Vagina (tissue), 2 donors: ENCODE data around the gene ATXN10. TPM values are rescaled to one million over a fixed set of nuclear protein-coding genes. Genes with fewer than 3 reads are reported as not detected.
"Not testable (repeated sequence)": the region's sequence is repeated elsewhere in the genome, so short reads cannot be mapped to it uniquely, and the experiment has no call there.

Experiments
- DNase-seq, 2 donors: peaks; one replicate each; pipeline ENCODE4 v3.0.0-alpha.2; 2017; ENCODE audit errors: extremely low spot score in 2 of 2
- H3K27ac ChIP-seq: fragments of 200-600 bp; sonication (generic); one replicate; pipeline ENCODE4 v1.5.1; 2019
- H3K27me3 ChIP-seq: fragments of 200-600 bp; sonication (generic); one replicate; pipeline ENCODE4 v1.5.1; 2019
- H3K36me3 ChIP-seq, 2 donors: fragments of 200-600 bp; sonication (generic); one replicate each; pipeline ENCODE4 v1.5.1; 2017 to 2019
- H3K4me1 ChIP-seq: fragments of 200-600 bp; sonication (generic); one replicate; pipeline ENCODE4 v1.5.1; 2019
- H3K4me3 ChIP-seq, 2 donors: fragments of 200-600 bp; sonication (generic); 1 replicate in 1 of 2; 2 replicates in 1 of 2; pipeline ENCODE4 v1.5.1; 2016 to 2019
- H3K9me3 ChIP-seq: fragments of 200-600 bp; sonication (generic); one replicate; pipeline ENCODE4 v1.5.1; 2019
- CTCF ChIP-seq, 3 experiments: fragments of 450-650 bp in 2 of 3; fragments of 200-600 bp in 1 of 3; sonication (generic) in 1 of 3; IDR thresholded peaks; one replicate each; pipeline ENCODE4 v1.5.1; 2017 to 2019; ENCODE audit warnings: antibody characterized with exemption in 3 of 3, mild to moderate bottlenecking in 2 of 3, moderate library complexity in 2 of 3
- POLR2A ChIP-seq, 2 donors: fragments of 450-650 bp; IDR thresholded peaks; one replicate each; pipeline ENCODE4 v1.6.1; 2017; ENCODE audit warnings: antibody characterized with exemption in 2 of 2, mild to moderate bottlenecking in 2 of 2, moderate library complexity in 2 of 2
- POLR2AphosphoS5 ChIP-seq, 2 donors: sonication (generic); formaldehyde crosslinking; IDR thresholded peaks; one replicate each; pipeline ENCODE4 v1.9.0; 2017; ENCODE audit warnings: antibody characterized with exemption in 2 of 2, mild to moderate bottlenecking in 2 of 2, low read depth in 1 of 2; ENCODE audit not compliant: insufficient read depth in 1 of 2
- intact Hi-C: fragments of 100-400 bp; cut with DNase I; formaldehyde crosslinking; loops from one replicate; pipeline ENCODE4 v1.15.1; 2023
- total RNA-seq: library from RNA; depleted of rRNA; stranded (reverse); fragments of >200 nt; gene quantifications from one replicate; pipeline ENCODE4 v1.2.3, GENCODE V29; 2016

Gene ATXN10
- total RNA-seq, 1 donor from 2014 or later = 116 TPM

- intact Hi-C loops = no loop called here
- no peaks in the 10 kb centered on the region for H3K27me3 ChIP-seq
- H3K4me1 ChIP-seq = no peaks in the 10 kb centered on the region
- peaks cover 0 to 6% of the 10 kb centered on the region in 2 donors for H3K36me3 ChIP-seq
- no peak overlapping the region for H3K27ac ChIP-seq
- no peaks in the 10 kb centered on the region for H3K9me3 ChIP-seq
- TF ChIP-seq POLR2A (IDR thresholded peaks at IDR 0.05) (no peak), POLR2AphosphoS5 (IDR thresholded peaks at IDR 0.05; ENCODE audit: insufficient read depth in 1 of 2, low read depth in 1 of 2) (no peak), CTCF (IDR thresholded peaks at IDR 0.05) (no peak)
- H3K4me3 ChIP-seq = no peak overlapping the region
- no peak for DNase-seq
Measured at GRCh38 chr22:45664136-45664646, 7.4 kb upstream of the ATXN10 start.

GRCh38 chr22:45667486-45667885 lies 4.1 kb upstream of the ATXN10 start:
- Histone ChIP-seq H3K27me3 (no peaks in the 10 kb centered on the region), H3K36me3 (no peaks in the 10 kb centered on the region)

GRCh38 chr22:45670363-45670762 lies 1.3 kb upstream of the ATXN10 start:
- H3K27me3 ChIP-seq, H3K4me3 ChIP-seq, H3K9me3 ChIP-seq, H3K36me3 ChIP-seq, intact Hi-C loops, DNase-seq: not testable (repeated sequence)
- peaks cover 29% of the 10 kb centered on the region for H3K4me1 ChIP-seq
- peak overlapping the region; percentile 88 for H3K27ac ChIP-seq

More at GRCh38 chr22:45667486-45667885, 4.1 kb upstream of the ATXN10 start:
- Histone ChIP-seq H3K4me1 (peaks cover 11% of the 10 kb centered on the region), H3K27ac (no peak overlapping the region), H3K4me3 (no peak overlapping the region), H3K9me3 (no peaks in the 10 kb centered on the region)
- TF ChIP-seq POLR2A (IDR thresholded peaks at IDR 0.05) = no peak
- TF ChIP-seq CTCF (IDR thresholded peaks at IDR 0.05) = no peak
- no peak for TF ChIP-seq POLR2AphosphoS5 (IDR thresholded peaks at IDR 0.05; ENCODE audit: insufficient read depth in 1 of 2, low read depth in 1 of 2)
- intact Hi-C loops = no loop called here
- no peak for DNase-seq

GRCh38 chr22:45670981-45671782 lies 452 bp upstream of the ATXN10 start:
- Histone ChIP-seq H3K27ac (peak overlapping the region; percentile 88), H3K9me3 (no peaks in the 10 kb centered on the region), H3K4me1 (peaks cover 29% of the 10 kb centered on the region), H3K36me3 (no peaks in the 10 kb centered on the region), H3K4me3 (peak overlapping the region; percentile 85 to 99), H3K27me3 (no peaks in the 10 kb centered on the region)
- no peak for DNase-seq
- TF ChIP-seq POLR2AphosphoS5 (IDR thresholded peaks at IDR 0.05; ENCODE audit: insufficient read depth in 1 of 2, low read depth in 1 of 2) (no peak), POLR2A (IDR thresholded peaks at IDR 0.05) (no peak), CTCF (IDR thresholded peaks at IDR 0.05) (no peak)
- intact Hi-C loops = no loop called here

- no peak for DNase-seq
- peaks cover 29% of the 10 kb centered on the region for H3K4me1 ChIP-seq
- H3K27me3 ChIP-seq = no peaks in the 10 kb centered on the region
- peak overlapping the region; percentile 88 for H3K27ac ChIP-seq
- TF ChIP-seq CTCF (IDR thresholded peaks at IDR 0.05) = no peak
- no peak for TF ChIP-seq POLR2A (IDR thresholded peaks at IDR 0.05)
- no peak for TF ChIP-seq POLR2AphosphoS5 (IDR thresholded peaks at IDR 0.05; ENCODE audit: insufficient read depth in 1 of 2, low read depth in 1 of 2)
- H3K36me3 ChIP-seq = no peaks in the 10 kb centered on the region
- no peaks in the 10 kb centered on the region for H3K9me3 ChIP-seq
- H3K4me3 ChIP-seq = peak overlapping the region; percentile 85 to 99
- intact Hi-C loops = no loop called here
Measured at GRCh38 chr22:45672564-45673481, 1.2 kb downstream of the ATXN10 start.
